ENCODE measurements around the gene MAGEA8.
"Not testable (repeated sequence)": the region's sequence is repeated elsewhere in the genome, so short reads cannot be mapped to it uniquely, and the experiment has no call there.

MAGEA8 gene

GRCh38 chrX:149908308-149908707 lies 27.3 kb downstream of the MAGEA8 start:
- no peak for DNase-seq (ENCODE audit: low spot score)

GRCh38 chrX:149908727-149909126 lies 27.7 kb downstream of the MAGEA8 start:
- DNase-seq (ENCODE audit: low spot score), result no peak

- no peak for DNase-seq (ENCODE audit: low spot score)
These were observed 28.6 kb downstream of the MAGEA8 start for GRCh38 chrX:149909324-149910177.

GRCh38 chrX:149910178-149910695 lies 29.3 kb downstream of the MAGEA8 start:
- no peak for DNase-seq (ENCODE audit: low spot score)

GRCh38 chrX:149916745-149917392 lies 35.9 kb downstream of the MAGEA8 start:
- no peak for DNase-seq (ENCODE audit: low spot score)

GRCh38 chrX:149923836-149924235 lies 42.9 kb downstream of the MAGEA8 start:
- DNase-seq (ENCODE audit: low spot score), result not testable (repeated sequence)

- DNase-seq (ENCODE audit: low spot score), result not testable (repeated sequence)
These were observed 43.5 kb downstream of the MAGEA8 start for GRCh38 chrX:149924434-149924833.

GRCh38 chrX:149927245-149927963 lies 46.4 kb downstream of the MAGEA8 start:
- not testable (repeated sequence) for DNase-seq (ENCODE audit: low spot score)

- not testable (repeated sequence) for DNase-seq (ENCODE audit: low spot score)
These were observed 46.9 kb downstream of the MAGEA8 start for GRCh38 chrX:149927964-149928258.

GRCh38 chrX:149928635-149929034 lies 47.7 kb downstream of the MAGEA8 start:
- not testable (repeated sequence) for DNase-seq (ENCODE audit: low spot score)

GRCh38 chrX:149929400-149929799 lies 48.4 kb downstream of the MAGEA8 start, which contains the start of gene HSFX4:
TSS of gene HSFX4 (plus strand) at chrX:149929573. CDS start at chrX:149929645, 72 bp downstream.
- DNase-seq (ENCODE audit: low spot score), result not testable (repeated sequence)

GRCh38 chrX:149931355-149931754 lies 50.4 kb downstream of the MAGEA8 start:
- not testable (repeated sequence) for DNase-seq (ENCODE audit: low spot score)

- DNase-seq (ENCODE audit: low spot score), result not testable (repeated sequence)
These were observed 51.2 kb downstream of the MAGEA8 start for GRCh38 chrX:149932150-149932549.

GRCh38 chrX:149932970-149933369 lies 52.0 kb downstream of the MAGEA8 start:
- not testable (repeated sequence) for DNase-seq (ENCODE audit: low spot score)

- DNase-seq (ENCODE audit: low spot score), result not testable (repeated sequence)
These were observed 52.6 kb downstream of the MAGEA8 start for GRCh38 chrX:149933547-149933946.
